HG03280 (cell line): ENCODE data around the gene NBEAL2.

Source experiments
- ATAC-seq: cut with Tn5 transposase; IDR thresholded peaks from one replicate; pipeline ENCODE4 v1.9.1; 2021; ENCODE audit warnings: mild to moderate bottlenecking, moderate library complexity; ENCODE audit not compliant: unreplicated experiment

The NBEAL2 gene

GRCh38 chr3:46944191-46944590 lies 35.3 kb upstream of the NBEAL2 start:
- ATAC-seq = no peak

GRCh38 chr3:46946416-46946815 lies 33.0 kb upstream of the NBEAL2 start:
- no peak for ATAC-seq

GRCh38 chr3:46946856-46947545 lies 32.5 kb upstream of the NBEAL2 start:
- ATAC-seq = no peak

GRCh38 chr3:46947546-46947901 lies 31.9 kb upstream of the NBEAL2 start:
- ATAC-seq = no peak

- no peak for ATAC-seq
Measured at GRCh38 chr3:46947981-46948791, 31.3 kb upstream of the NBEAL2 start.

GRCh38 chr3:46948830-46949671 lies 30.4 kb upstream of the NBEAL2 start:
- peak; percentile 60 for ATAC-seq

- no peak for ATAC-seq
Measured at GRCh38 chr3:46950177-46950576, 29.3 kb upstream of the NBEAL2 start.

GRCh38 chr3:46950650-46951241 lies 28.7 kb upstream of the NBEAL2 start:
- ATAC-seq = no peak

GRCh38 chr3:46952813-46953212 lies 26.7 kb upstream of the NBEAL2 start:
- ATAC-seq = no peak

GRCh38 chr3:46953234-46954010 lies 26.0 kb upstream of the NBEAL2 start:
- no peak for ATAC-seq

- no peak for ATAC-seq
Measured at GRCh38 chr3:46954178-46954577, 25.3 kb upstream of the NBEAL2 start.

- no peak for ATAC-seq
Measured at GRCh38 chr3:46955157-46955556, 24.3 kb upstream of the NBEAL2 start.

- no peak for ATAC-seq
Measured at GRCh38 chr3:46955801-46956259, 23.6 kb upstream of the NBEAL2 start.

- no peak for ATAC-seq
Measured at GRCh38 chr3:46957092-46957820, 22.2 kb upstream of the NBEAL2 start.

- no peak for ATAC-seq
Measured at GRCh38 chr3:46958467-46959160, 20.9 kb upstream of the NBEAL2 start.

- no peak for ATAC-seq
Measured at GRCh38 chr3:46959161-46959511, 20.3 kb upstream of the NBEAL2 start.

GRCh38 chr3:46960081-46960701 lies 19.3 kb upstream of the NBEAL2 start:
- ATAC-seq = no peak

GRCh38 chr3:46960835-46961234 lies 18.6 kb upstream of the NBEAL2 start:
- no peak for ATAC-seq

GRCh38 chr3:46962427-46962826 lies 17.0 kb upstream of the NBEAL2 start:
- no peak for ATAC-seq
